GM21619 (cell line): ENCODE results near the gene NFYA.

Experiments
- ATAC-seq: cut with Tn5 transposase; IDR thresholded peaks from one replicate; pipeline ENCODE4 v1.9.1; 2021; ENCODE audit not compliant: unreplicated experiment

NFYA gene

DNA sequence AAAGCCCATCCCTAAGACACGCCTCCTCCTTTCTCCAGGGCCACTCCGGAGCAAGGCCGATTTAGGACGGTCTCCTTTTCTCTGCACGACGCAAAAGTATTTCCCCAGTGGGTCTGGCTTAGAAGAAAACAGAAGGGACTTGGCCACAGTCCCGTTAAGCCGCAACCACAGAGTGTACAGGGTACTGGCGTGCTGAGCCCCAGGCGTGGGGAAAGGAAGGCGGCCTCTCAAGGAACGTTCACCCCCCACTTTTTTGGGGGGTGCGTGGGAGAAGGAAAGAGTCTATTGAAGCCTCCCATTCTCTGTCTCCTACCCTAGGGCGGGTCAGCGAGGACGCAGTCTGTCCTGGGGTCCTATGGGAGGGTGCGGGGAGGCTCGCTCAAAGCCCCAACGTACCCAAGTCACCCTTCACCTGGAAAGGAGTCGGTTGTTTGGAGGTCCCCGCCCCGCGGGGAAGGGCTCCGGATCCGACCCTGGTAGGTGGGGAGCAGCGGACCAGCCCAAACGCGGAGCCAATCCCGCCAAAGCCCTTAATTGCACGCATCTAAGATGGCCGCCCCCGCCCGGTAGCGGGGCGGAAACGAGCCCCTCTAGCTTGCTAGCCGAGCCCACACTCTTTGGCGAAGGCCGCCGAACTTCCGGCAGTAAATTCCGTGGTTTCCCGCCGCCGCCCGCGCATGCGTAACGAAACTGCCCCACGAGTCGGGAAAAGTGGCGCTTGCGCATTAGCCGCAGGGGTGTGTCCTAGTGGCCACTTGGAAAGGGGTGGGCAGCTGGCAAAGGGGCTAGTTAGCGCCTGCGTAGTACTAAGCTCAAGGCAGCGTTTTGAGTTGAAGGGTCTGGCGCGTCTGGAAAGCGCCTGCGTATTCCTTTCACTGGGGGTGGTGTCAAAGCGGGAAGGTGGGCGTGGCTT lies 595 bp upstream of the NFYA start, which contains the start of gene OARD1:
OARD1 (minus strand) TSS at position 434 of the 913 bp plus-strand sequence. CDS start 722 bp downstream, outside the sequence.
- peak; percentile 63 for ATAC-seq

DNA sequence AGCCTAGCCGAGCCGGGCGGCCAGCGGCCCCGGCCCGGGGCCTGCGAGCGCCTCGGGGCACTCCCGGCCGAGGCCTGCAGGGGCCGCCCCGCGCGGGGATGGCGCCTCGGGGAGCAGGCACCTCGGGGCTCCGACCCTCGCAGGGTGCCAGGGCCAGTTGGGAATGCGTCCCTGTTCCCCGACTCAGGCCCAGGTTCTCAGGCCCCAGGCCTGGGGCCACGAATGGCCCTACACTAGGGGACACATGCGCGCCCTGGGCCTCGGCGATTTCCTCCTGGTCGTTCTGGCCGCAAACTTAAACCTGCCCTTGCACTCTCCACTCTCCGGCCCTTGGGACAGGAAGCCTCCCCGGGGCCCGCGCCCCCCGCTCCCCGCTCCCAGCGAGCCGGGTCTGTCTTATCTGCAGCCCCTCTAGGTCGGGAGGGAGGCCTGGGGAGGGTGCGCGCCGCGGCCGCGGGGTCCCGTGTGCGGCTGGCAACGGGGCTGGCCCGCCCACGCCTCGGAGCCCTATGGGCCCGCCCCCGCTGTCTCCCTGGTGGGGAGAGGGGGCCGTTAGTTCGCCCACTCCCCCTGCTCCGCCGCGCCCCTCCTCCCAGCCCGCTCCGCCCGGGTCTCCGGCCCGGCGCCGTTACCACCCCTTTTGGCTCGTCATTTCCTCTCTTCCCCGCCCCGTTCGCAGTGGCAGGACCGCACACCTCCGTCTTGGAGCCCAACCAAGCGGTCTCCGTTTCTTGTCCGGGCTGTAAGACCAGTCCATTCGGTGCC lies 611 bp downstream of the NFYA start:
- peak; percentile 32 for ATAC-seq

DNA sequence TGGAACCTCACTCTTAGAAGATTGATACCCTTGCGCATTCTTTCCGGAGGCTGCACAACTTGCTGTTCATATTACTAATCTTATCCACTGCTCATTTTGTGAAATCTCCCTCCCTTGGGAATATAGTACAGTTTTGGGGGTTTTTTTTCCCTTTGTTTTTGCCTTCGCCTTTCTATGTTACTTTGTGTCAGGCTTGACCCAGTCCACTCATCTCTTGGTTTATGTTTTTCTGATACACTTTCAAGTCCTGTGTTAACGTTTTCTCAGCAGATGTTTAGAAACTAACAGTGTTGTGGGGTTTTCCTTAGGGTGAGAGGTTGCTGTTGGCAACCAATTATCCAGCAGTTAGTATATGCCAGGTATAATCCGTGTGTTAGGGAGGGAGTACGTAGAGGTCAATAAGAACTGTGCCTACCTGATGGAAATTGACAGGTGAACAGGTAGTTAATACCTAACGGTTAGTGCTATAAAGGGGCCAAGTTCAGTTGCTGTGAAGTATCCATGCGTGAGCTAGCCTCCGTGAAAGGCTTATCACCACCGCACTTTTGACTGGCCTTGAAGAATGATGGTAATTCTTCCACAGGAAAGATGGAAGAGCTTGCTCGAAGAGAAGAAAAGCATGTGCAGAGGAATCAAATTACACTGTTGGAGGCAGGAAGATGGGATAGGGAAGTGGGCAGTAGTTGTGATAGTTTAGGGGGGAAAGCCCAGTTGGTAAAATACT lies 1.4 kb downstream of the NFYA start:
- ATAC-seq, result no peak

- no peak for ATAC-seq
Observed at GRCh38 chr6:41074692-41075436, 2.1 kb downstream of the NFYA start.

DNA sequence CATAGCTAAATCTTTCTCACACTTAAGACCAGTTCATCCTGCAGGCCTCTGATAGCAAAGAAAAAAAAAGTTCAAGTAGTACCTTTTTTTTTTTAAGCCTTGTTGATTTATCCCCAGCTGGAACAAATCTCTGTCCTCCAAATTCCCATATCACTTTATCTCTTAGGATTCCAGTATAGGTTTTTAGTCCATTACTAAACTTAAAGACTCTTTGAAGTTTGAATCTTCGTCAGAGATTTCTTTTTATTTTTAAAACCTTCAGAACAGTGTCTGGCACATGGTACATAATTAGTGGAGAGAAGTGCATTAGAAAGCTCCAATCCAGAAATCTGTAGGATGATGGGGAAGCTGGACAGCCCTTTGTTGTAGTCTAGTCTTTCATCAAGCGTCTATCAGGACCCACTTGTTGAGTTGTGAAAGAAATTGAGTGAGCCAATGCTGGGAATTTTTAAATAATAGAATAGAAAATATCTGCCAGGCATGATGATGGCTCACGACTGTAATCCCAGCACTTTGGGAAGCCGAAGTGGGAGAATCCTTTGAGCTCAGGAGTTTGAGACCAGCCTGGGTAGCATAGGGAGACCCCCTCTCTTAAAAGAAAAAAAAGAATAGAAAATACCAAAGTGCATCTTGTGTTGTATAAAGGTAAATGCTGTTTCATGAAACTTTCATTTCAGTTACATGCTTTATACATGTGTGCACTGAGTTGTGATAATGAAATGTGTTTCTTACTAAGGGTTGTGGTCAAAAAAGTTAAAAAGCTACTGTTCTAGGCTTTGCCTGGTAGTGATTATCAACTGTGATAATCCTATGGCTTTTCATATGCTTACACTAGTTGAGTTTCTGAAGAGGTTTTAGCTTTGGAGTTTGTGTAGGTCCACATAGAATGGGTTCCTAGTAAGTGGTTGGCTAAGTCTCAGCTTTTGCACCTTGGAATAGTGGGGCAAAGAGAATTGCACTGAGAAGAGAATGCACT lies 3.2 kb downstream of the NFYA start:
- no peak for ATAC-seq

DNA sequence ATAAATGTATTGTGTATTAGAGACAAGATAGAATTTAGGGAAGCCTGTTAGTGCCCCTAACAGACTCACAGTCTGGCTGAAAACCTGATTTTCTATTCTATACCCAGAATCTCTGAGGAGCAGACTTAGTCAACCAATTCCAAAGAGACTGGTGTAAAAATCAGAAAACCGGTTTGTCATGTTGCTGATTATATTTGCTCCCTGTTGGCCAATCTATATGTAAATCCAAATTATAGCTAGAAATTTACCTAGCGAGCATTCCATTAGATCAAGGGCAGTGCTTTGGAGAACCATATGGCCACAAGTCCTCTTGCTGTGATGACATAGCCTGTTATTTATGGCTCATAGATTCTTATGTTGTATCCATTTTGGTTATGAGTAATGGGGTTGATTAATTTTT lies 4.8 kb downstream of the NFYA start:
- no peak for ATAC-seq

DNA sequence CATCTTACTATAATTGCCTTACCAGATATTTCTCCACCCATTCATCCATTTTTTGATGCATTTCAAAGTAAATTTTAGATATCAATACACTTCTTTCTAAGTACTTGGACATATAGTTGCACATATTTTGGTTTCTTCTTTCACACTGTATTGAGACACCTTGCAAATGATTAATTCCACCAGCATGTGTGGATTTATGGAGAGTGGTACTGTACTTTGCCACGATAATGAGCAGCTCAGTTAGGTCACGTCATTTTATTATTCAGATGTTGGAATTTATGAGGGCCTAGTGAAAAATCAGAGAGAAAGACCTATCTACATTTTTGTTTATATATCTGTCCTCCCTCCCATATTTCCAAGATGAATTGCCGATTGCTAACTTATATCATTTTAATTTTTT lies 5.3 kb downstream of the NFYA start:
- no peak for ATAC-seq

- no peak for ATAC-seq
Observed at GRCh38 chr6:41079080-41079479, 6.3 kb downstream of the NFYA start.

DNA sequence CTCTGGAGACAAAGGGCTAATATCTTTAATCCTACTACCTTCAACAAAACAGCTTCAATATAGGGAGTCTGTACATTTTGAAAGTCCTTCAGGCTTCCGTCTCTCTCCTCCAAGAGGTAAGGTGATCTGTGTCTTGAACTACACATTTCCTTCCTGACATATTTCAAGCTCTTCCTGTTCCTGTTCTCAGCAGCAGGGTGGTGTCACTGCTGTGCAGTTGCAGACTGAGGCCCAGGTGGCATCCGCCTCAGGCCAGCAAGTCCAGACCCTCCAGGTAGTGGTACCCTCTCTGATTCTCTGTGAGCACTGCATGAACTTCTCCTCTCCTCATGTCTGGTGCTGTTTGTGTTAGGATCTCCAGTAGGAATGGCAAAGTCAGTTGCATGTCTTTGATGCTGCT lies 7.8 kb downstream of the NFYA start:
- ATAC-seq, result no peak

GRCh38 chr6:41083072-41083471 lies 10.3 kb downstream of the NFYA start:
- no peak for ATAC-seq

DNA sequence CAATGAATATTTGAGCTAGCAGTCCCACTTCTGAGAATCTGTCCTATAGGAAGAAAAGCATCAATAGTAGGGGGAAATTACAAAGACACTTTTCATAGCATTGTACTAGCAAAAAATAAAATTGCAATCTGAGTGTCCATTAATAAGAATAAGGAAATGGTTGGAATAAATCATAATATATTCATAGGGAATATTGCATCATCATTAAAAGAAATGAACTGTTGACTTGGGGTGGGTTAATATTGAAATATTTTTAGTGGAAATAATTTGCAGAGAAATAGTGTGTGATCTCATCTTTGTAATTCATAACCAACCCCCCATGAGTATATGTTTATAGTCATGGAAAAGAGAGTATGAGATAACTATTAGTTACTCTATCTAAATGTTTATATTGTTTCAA lies 12.4 kb downstream of the NFYA start:
- no peak for ATAC-seq

DNA sequence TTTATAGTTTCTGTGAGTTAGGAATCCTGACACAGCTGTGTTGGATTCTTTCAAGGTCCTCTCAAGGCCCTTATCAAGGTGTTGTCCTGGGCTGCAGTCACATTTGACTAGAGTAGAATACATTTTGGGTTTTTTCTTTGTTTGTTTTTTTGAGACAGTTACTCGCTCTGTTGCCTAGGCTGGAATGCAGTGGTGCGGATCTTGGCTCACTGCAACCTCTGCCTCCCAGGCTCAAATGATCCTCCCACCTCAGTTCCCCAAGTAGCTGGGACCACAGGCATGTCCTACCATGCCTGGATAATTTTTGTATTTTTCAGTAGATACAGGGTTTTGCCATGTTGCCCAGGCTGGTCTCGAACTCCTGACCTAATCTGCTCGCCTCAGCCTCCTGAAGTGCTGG lies 15.7 kb downstream of the NFYA start:
- no peak for ATAC-seq

DNA sequence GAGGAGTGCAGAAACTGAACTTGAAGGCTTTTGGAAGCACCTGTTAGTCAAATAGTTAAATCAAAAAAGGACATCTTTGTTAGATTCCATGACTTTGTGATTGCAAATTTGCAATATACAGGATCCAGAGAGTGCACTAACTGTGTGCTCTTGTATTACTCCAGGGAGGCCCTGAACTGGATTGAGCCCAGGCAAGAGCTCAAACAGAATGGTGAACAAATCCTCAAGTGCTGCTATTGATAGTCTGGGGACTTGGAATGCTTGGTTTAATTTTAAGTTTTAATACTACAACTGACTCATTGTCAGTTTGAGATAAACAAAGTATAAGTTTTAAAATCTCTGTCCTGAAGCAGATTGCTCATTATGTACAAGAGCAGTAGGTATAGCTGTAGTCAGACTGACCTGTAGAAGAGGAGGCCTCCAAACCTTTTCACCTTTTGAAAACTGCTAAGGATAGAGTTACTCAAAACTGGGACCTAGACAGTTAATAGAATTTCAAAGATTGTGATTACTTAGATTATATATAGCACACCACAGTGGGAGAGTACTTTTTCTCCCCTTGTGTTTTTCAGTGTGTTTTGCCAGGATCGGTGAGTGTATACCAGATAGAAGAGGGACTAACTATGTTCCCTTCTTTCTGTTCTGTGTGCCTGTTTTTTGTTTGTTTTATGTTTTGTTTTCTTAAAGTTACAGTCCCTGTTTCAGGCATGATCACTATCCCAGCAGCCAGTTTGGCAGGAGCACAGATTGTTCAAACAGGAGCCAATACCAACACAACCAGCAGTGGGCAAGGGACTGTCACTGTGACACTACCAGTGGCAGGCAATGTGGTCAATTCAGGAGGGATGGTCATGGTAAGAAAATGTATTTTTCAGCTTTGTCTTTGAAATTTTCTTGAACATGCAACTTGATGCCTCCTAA lies 18.3 kb downstream of the NFYA start:
- no peak for ATAC-seq

DNA sequence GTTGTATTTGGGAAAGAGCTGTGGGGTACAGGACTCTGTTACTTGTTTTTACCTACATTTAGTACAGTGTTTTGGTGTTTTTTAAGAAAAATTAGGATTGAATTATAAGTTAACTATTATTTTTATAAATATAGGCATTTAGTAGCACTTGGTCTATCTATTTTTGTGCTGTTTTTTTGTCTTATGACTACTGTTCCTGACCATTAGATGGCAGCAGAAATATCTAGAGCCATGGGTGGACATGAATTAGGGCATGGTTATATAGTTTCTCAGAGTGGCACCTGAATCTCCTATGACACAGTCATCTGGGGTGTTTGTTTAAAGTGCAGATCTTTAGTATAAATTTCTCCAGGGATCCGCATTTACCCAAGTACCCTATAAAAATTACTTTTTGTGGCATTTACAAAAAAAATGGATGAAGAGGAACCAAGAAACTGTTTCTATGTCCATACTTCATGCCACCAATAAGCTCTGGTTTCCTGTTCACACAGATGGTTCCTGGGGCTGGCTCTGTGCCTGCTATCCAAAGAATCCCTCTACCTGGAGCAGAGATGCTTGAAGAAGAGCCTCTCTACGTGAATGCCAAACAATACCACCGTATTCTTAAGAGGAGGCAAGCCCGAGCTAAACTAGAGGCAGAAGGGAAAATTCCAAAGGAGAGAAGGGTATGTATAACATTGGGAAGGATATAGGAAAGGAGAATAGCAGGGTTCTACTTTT lies 19.8 kb downstream of the NFYA start:
- no peak for ATAC-seq

DNA sequence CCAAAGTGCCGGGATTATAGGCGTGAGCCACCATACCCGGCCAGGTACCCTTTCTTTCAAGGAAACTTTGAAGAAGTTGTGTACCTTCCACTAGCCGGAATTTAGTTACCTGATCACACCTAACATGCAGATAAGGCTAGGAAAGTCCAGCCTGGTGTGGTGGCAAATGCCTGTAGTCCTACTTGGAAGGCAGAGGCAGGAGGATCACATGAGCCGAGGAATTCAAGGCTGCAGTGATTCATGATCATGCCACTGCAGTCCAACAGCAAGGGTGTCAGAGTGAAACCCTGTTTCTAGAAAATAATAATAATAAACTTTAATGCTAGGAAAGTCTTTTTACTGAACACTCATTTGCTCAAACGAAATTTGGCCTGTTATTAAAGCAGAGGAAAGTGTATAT lies 21.0 kb downstream of the NFYA start:
- no peak for ATAC-seq

GRCh38 chr6:41097467-41098090 lies 24.8 kb downstream of the NFYA start:
- no peak for ATAC-seq

DNA sequence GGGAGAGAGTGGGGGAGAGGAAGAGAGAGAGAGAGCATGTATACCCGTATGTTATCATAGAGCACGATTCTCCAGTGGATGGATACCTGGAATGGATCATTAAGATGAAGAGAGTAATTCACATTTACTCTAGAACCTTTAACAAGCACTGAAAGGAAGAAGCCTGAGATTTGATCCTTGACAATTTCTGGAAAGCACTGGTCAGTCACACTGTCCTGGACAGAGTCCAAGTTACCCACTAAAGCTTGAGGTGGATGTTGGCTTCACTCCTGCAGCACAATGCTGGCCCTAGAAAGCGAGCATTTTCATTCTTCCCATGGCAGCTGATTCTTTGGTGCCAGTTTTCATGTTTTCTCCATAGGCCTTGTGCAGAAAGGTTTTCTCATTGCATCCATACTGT lies 25.6 kb downstream of the NFYA start:
- ATAC-seq, result no peak
